A549 (cell line): ENCODE measurements around the gene NKX6-2. TPM values are rescaled to one million over a fixed set of nuclear protein-coding genes. Genes with fewer than 3 reads are reported as not detected.

ENCODE experiments used
- ATAC-seq, 2 experiments: fragments of 200-7000 bp in 1 of 2; fragments of >200 bp in 1 of 2; cut with Nextera tagmentation in 1 of 2; cut with Tn5 transposase in 1 of 2; 3 replicates each; pipeline versions ENCODE4 v1.8.0 to v1.9.1; 2018 to 2020; ENCODE audit warnings: mild to moderate bottlenecking in 1 of 2, moderate library complexity in 1 of 2
- CTCF ChIA-PET: fragments of 300-600 bp; sonication (Branson Sonifier 250); formaldehyde crosslinking; extraction: SDS; loops from one replicate; lab custom pipeline; 2021; ENCODE audit warnings: antibody characterized with exemption, inconsistent platforms; lab: Yijun Ruan, JAX
- POLR2A ChIA-PET: fragments of 350-600 bp; formaldehyde crosslinking; extraction: SDS; loops from one replicate; lab custom pipeline; 2021; ENCODE audit warnings: antibody characterized with exemption, inconsistent platforms; lab: Yijun Ruan, JAX
- DNase-seq, 2 experiments: peaks; one replicate each; pipeline versions ENCODE4 v3.0.0 to v3.0.0-alpha.2; 2011 to 2016; ENCODE audit warnings: low read depth in 1 of 2, low spot score in 1 of 2
- FAIRE-seq: peaks from 2 replicates; lab custom pipeline; 2011; peaks lifted over from hg19 to GRCh38; lab: Jason Lieb, UNC
- H3K27ac ChIP-seq, 2 experiments: fragments of >200 bp; sonication (Bioruptor Twin); formaldehyde crosslinking; 3 replicates each; pipeline ENCODE4 v1.5.1; 2016 to 2017
- H3K4me1 ChIP-seq: fragments of >200 bp; sonication (Bioruptor Twin); formaldehyde crosslinking; 3 replicates; pipeline ENCODE4 v1.6.1; 2016
- H3K4me2 ChIP-seq: fragments of >200 bp; sonication (Bioruptor Twin); formaldehyde crosslinking; 3 replicates; pipeline ENCODE4 v1.6.1; 2016
- H3K4me3 ChIP-seq: fragments of >200 bp; sonication (Bioruptor Twin); formaldehyde crosslinking; 3 replicates; pipeline ENCODE4 v1.5.1; 2016
- H3K9me3 ChIP-seq: fragments of >200 bp; sonication (Bioruptor Twin); formaldehyde crosslinking; 3 replicates; pipeline ENCODE4 v1.6.1; 2016
- CEBPB ChIP-seq, 2 experiments: fragments of >200 bp in 1 of 2; sonication (Bioruptor Twin) in 1 of 2; formaldehyde crosslinking in 1 of 2; IDR thresholded peaks; 2 replicates each; pipeline ENCODE4 v1.6.1; 2012 to 2016
- CHD2 ChIP-seq: fragments of 150-350 bp; IDR thresholded peaks from 2 replicates; pipeline ENCODE4 v1.6.1; 2014; ENCODE audit warnings: low read length; ENCODE audit not compliant: partially characterized antibody
- CHD4 ChIP-seq: fragments of 200-600 bp; sonication (generic); IDR thresholded peaks from 2 replicates; pipeline ENCODE4 v1.6.1; 2016; ENCODE audit warnings: antibody characterized with exemption, mild to moderate bottlenecking, borderline replicate concordance
- ESRRA ChIP-seq: fragments of 150-350 bp; IDR thresholded peaks from 2 replicates; pipeline ENCODE4 v1.6.1; 2014; ENCODE audit warnings: mild to moderate bottlenecking, low read length, borderline replicate concordance
- HDAC2 ChIP-seq: fragments of 200-600 bp; sonication (generic); IDR thresholded peaks from 2 replicates; pipeline ENCODE4 v1.6.1; 2016
- HMGXB4 ChIP-seq: fragments of 250-450 bp; sonication (Bioruptor Pico); IDR thresholded peaks from 2 replicates; pipeline ENCODE4 v1.5.0; 2021; ENCODE audit warnings: mild to moderate bottlenecking, moderate library complexity, borderline replicate concordance
- MYC ChIP-seq: IDR thresholded peaks from 2 replicates; pipeline ENCODE4 v1.6.1; 2012; ENCODE audit warnings: mild to moderate bottlenecking, inconsistent platforms, low read length, improper control_type of control experiment, borderline replicate concordance
- NFE2L2 ChIP-seq: fragments of 150-350 bp; conservative IDR thresholded peaks from 2 replicates; pipeline ENCODE4 v1.6.1; 2014; ENCODE audit warnings: low read length
- NPAS2 ChIP-seq: fragments of 250-450 bp; sonication (Bioruptor Pico); IDR thresholded peaks from 2 replicates; pipeline ENCODE4 v1.8.0; 2022; ENCODE audit warnings: mild to moderate bottlenecking, moderate library complexity, borderline replicate concordance
- PHF8 ChIP-seq: fragments of 200-600 bp; sonication (generic); IDR thresholded peaks from 2 replicates; pipeline ENCODE4 v1.6.1; 2016; ENCODE audit warnings: low read depth, mild to moderate bottlenecking, antibody characterized with exemption, moderate library complexity, borderline replicate concordance
- RARB ChIP-seq: fragments of 250-450 bp; sonication (Bioruptor Pico); IDR thresholded peaks from 2 replicates; pipeline ENCODE4 v1.8.0; 2021; ENCODE audit warnings: mild to moderate bottlenecking, moderate library complexity
- RCOR1 ChIP-seq: fragments of 150-350 bp; IDR thresholded peaks from 2 replicates; pipeline ENCODE4 v1.6.1; 2014; ENCODE audit warnings: antibody characterized with exemption, low read length, low read depth
- RFX5 ChIP-seq: fragments of 450-650 bp; IDR thresholded peaks from 2 replicates; pipeline ENCODE4 v1.7.1; 2014; ENCODE audit warnings: antibody characterized with exemption, mild to moderate bottlenecking, moderate library complexity
- SREBF2 ChIP-seq: fragments of 450-650 bp; IDR thresholded peaks from 2 replicates; pipeline ENCODE4 v1.6.1; 2014; ENCODE audit warnings: mild to moderate bottlenecking, moderate library complexity
- TFCP2L1 ChIP-seq: fragments of 250-450 bp; sonication (Bioruptor Pico); IDR thresholded peaks from 2 replicates; pipeline ENCODE4 v1.5.0; 2021; ENCODE audit warnings: mild to moderate bottlenecking
- ZC3H11A ChIP-seq: fragments of 450-650 bp; IDR thresholded peaks from 2 replicates; pipeline ENCODE4 v1.6.1; 2014; ENCODE audit warnings: antibody characterized with exemption, mild to moderate bottlenecking
- ZSCAN20 ChIP-seq: fragments of 250-450 bp; sonication (Bioruptor Pico); IDR thresholded peaks from 2 replicates; pipeline ENCODE4 v1.8.0; 2022; ENCODE audit warnings: mild to moderate bottlenecking, moderate library complexity
- WGBS: methylation state at CpG from one replicate; pipeline ENCODE4 v1.1.6; 2017; ENCODE audit errors: missing lambda C conversion rate; 5-methylcytosine and 5-hydroxymethylcytosine counted together
- polyA plus RNA-seq, 4 experiments: library from polyadenylated mRNA; depleted of rRNA in 3 of 4; stranded (reverse); fragments of >200 nt; fragmentation: RNase III in 1 of 4; extraction: RNeasy Plus Mini Kit Qiagen cat#74134 plus additional on column Dnase treatment in 1 of 4; gene quantifications; 2 replicates in 3 of 4; 3 replicates in 1 of 4; pipeline ENCODE4 v1.2.3, GENCODE V29; 2011 to 2017
- TF ChIP-seq, protein P1 (sequence below): fragments of 250-450 bp; sonication (Bioruptor Pico); IDR thresholded peaks from 2 replicates; pipeline ENCODE4 v1.5.0; 2020; ENCODE audit warnings: low read depth, mild to moderate bottlenecking, moderate library complexity
- TF ChIP-seq, protein P2 (sequence below): IDR thresholded peaks from 2 replicates; pipeline ENCODE4 v1.6.1; 2012; ENCODE audit warnings: low read depth, borderline replicate concordance
- TF ChIP-seq, protein P3 (sequence below): fragments of 150-350 bp; IDR thresholded peaks from 2 replicates; pipeline ENCODE4 v1.6.1; 2014; ENCODE audit warnings: low read depth, mild to moderate bottlenecking, low read length
- TF ChIP-seq, protein P4 (sequence below): IDR thresholded peaks from 2 replicates; pipeline ENCODE4 v1.6.1; 2012

Gene NKX6-2
- polyA plus RNA-seq, 2 of the 4 experiments (the other 2 are of a cell fraction) = not detected

DNA sequence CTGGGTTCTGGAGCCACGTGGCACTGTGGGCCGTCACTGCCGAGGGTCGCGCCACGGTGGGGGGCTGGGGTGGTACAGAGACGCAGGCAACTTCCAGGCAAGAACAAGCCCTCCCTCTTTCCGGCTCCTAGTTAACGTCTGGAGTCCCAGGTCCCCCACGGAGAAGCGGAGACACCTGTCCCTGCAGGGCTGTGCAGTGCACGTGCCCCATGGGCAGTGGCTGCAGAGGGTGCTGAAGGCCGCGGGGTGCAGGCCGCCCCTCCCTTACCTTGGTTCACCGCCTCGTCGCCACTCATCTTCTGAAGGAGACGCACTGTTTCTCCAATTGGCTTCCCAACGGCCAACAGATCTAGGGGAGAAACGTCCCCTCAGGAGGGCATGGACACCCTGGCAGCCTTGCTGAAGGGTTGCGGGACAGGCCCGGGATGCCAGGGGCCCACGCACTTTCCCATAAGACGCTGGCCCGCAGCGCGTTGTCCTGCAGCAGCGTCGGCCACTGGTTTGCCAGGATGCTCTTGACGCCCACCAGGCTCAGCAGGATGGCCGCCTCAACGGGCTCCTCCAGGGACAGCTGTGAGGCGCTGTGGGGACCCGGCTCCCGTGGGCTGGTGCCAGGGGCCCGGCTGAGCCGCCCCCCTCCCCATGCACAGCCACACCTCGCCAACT is 24.3 kb upstream of the NKX6-2 start:
- no peak overlapping the region for H3K27ac ChIP-seq
- H3K9me3 ChIP-seq = no peaks in the 10 kb centered on the region
- H3K4me1 ChIP-seq = no peaks in the 10 kb centered on the region
- FAIRE-seq (no peak), ATAC-seq (no peak), DNase-seq (no peak)
- CTCF ChIA-PET = interaction anchor here (4.6 kb wide), 1 partner anchor 16 kb away, joined by 16 read pairs; no protein-coding TSS in a partner anchor
- TF ChIP-seq ESRRA = no peak
- H3K4me2 ChIP-seq = no peak overlapping the region
- 41% methylated on average over 22 of the region's 39 CpGs for WGBS
- H3K4me3 ChIP-seq = no peak overlapping the region
- POLR2A ChIA-PET = no interaction called here

GRCh38 chr10:132809232-132810140 is 23.5 kb upstream of the NKX6-2 start:
- FAIRE-seq (no peak), ATAC-seq (peak in 1 of 2 experiments; percentile 6; a peak in 2 of 6 replicates), DNase-seq (no peak)
- POLR2A ChIA-PET = no interaction called here
- Histone ChIP-seq H3K4me3 (no peak overlapping the region), H3K4me1 (no peaks in the 10 kb centered on the region), H3K4me2 (no peak overlapping the region), H3K27ac (no peak overlapping the region), H3K9me3 (no peaks in the 10 kb centered on the region)
- WGBS = 58% methylated on average over 12 of the region's 38 CpGs
- CTCF ChIA-PET = interaction anchor here (1.0 to 4.6 kb wide), 2 partner anchors 16 to 667 kb away, joined by 3 to 16 read pairs; no protein-coding TSS in a partner anchor
- no peak for TF ChIP-seq CEBPB (IDR thresholded peaks at IDR 0.05)
- TF ChIP-seq CHD2 = no peak
- TF ChIP-seq NFE2L2 = no peak
- TF ChIP-seq, protein P1, sequence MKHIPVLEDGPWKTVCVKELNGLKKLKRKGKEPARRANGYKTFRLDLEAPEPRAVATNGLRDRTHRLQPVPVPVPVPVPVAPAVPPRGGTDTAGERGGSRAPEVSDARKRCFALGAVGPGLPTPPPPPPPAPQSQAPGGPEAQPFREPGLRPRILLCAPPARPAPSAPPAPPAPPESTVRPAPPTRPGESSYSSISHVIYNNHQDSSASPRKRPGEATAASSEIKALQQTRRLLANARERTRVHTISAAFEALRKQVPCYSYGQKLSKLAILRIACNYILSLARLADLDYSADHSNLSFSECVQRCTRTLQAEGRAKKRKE (CRISPR knock-in tag) = no peak
- no peak for TF ChIP-seq CHD4
- no peak for TF ChIP-seq TFCP2L1 (CRISPR knock-in tag)

- H3K9me3 ChIP-seq = no peaks in the 10 kb centered on the region
- no peak overlapping the region for H3K4me2 ChIP-seq
- ChIA-PET CTCF (interaction anchor here (0.7 to 4.6 kb wide), 5 partner anchors 15 to 666 kb away, joined by 3 to 16 read pairs (median 3); no protein-coding TSS in a partner anchor), POLR2A (no interaction called here)
- TF ChIP-seq, protein P2, sequence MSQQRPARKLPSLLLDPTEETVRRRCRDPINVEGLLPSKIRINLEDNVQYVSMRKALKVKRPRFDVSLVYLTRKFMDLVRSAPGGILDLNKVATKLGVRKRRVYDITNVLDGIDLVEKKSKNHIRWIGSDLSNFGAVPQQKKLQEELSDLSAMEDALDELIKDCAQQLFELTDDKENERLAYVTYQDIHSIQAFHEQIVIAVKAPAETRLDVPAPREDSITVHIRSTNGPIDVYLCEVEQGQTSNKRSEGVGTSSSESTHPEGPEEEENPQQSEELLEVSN = no peak
- TF ChIP-seq, protein P3, sequence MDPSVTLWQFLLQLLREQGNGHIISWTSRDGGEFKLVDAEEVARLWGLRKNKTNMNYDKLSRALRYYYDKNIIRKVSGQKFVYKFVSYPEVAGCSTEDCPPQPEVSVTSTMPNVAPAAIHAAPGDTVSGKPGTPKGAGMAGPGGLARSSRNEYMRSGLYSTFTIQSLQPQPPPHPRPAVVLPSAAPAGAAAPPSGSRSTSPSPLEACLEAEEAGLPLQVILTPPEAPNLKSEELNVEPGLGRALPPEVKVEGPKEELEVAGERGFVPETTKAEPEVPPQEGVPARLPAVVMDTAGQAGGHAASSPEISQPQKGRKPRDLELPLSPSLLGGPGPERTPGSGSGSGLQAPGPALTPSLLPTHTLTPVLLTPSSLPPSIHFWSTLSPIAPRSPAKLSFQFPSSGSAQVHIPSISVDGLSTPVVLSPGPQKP = no peak
- TF ChIP-seq PHF8 = no peak
- TF ChIP-seq SREBF2 = no peak
- TF ChIP-seq, protein P1 (CRISPR knock-in tag) = no peak
- TF ChIP-seq NFE2L2 = no peak
- no peak for TF ChIP-seq RFX5
- no peak for TF ChIP-seq ZSCAN20 (CRISPR knock-in tag)
- no peak for TF ChIP-seq CHD2
- TF ChIP-seq, protein P4, sequence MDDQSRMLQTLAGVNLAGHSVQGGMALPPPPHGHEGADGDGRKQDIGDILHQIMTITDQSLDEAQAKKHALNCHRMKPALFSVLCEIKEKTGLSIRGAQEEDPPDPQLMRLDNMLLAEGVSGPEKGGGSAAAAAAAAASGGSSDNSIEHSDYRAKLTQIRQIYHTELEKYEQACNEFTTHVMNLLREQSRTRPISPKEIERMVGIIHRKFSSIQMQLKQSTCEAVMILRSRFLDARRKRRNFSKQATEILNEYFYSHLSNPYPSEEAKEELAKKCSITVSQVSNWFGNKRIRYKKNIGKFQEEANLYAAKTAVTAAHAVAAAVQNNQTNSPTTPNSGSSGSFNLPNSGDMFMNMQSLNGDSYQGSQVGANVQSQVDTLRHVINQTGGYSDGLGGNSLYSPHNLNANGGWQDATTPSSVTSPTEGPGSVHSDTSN = no peak
- no peak for TF ChIP-seq NPAS2 (CRISPR knock-in tag)
- TF ChIP-seq MYC = no peak
- no peak for TF ChIP-seq CEBPB (IDR thresholded peaks at IDR 0.05)
- TF ChIP-seq RARB (CRISPR knock-in tag) = no peak
- TF ChIP-seq ZC3H11A = no peak
- TF ChIP-seq HMGXB4 (CRISPR knock-in tag) = no peak
- TF ChIP-seq RCOR1 = no peak
- no peak for TF ChIP-seq HDAC2
- FAIRE-seq = no peak
- DNase-seq = no peak
- H3K4me1 ChIP-seq = no peaks in the 10 kb centered on the region
- no peak overlapping the region for H3K4me3 ChIP-seq
- no peak for ATAC-seq
- H3K27ac ChIP-seq = no peak overlapping the region
- WGBS = 68% methylated on average over 15 of the region's 42 CpGs
Measured at GRCh38 chr10:132808383-132809231, 22.7 kb upstream of the NKX6-2 start.
